Neural cell (in vitro differentiated cells): ENCODE measurements around the gene ALX1. TPM values are rescaled to one million over a fixed set of nuclear protein-coding genes. Genes with fewer than 3 reads are reported as not detected.

Experiments used
- H2AFZ ChIP-seq: fragments of 200-600, 300-800 bp; sonication (generic), shearing (Covaris generic); 2 replicates; pipeline ENCODE4 v1.6.0; 2014; ENCODE audit warnings: low read depth, mild to moderate bottlenecking, antibody characterized with exemption, low read length, moderate library complexity
- H3F3A ChIP-seq: fragments of 200-600 bp; shearing (Covaris generic); 2 replicates; pipeline ENCODE4 v1.6.1; 2016; ENCODE audit warnings: mild to moderate bottlenecking, moderate library complexity, mixed read lengths, antibody characterized with exemption, low read length; ENCODE audit not compliant: insufficient read depth, poor library complexity, severe bottlenecking
- H3K27ac ChIP-seq: fragments of 200-600, 300-800 bp; sonication (generic), shearing (Covaris generic); 2 replicates; pipeline ENCODE4 v1.5.1; 2014; ENCODE audit warnings: mild to moderate bottlenecking, low read length, moderate library complexity
- H3K27me3 ChIP-seq: fragments of 300-800, 200-600 bp; sonication (generic), shearing (Covaris generic); 2 replicates; pipeline ENCODE4 v1.6.0; 2014; ENCODE audit warnings: mild to moderate bottlenecking, low read depth, low read length, moderate library complexity; ENCODE audit not compliant: insufficient read depth
- H3K36me3 ChIP-seq: fragments of 300-800, 200-600 bp; sonication (generic), shearing (Covaris generic); 2 replicates; pipeline ENCODE4 v1.5.1; 2014; ENCODE audit warnings: mild to moderate bottlenecking, antibody characterized with exemption, low read length, moderate library complexity; ENCODE audit not compliant: insufficient read depth
- H3K4me2 ChIP-seq: fragments of 300-800, 200-600 bp; sonication (generic), shearing (Covaris generic); 2 replicates; pipeline ENCODE4 v1.6.0; 2014; ENCODE audit warnings: mild to moderate bottlenecking, low read length
- H3K4me3 ChIP-seq: fragments of 300-800, 200-600 bp; sonication (generic), shearing (Covaris generic); 2 replicates; pipeline ENCODE4 v1.5.1; 2014; ENCODE audit warnings: mild to moderate bottlenecking, low read length, moderate library complexity
- H3K79me2 ChIP-seq: fragments of 200-600 bp; shearing (Covaris generic); replicated peaks from 2 replicates; pipeline ENCODE4 v1.6.0; 2014; ENCODE audit warnings: mild to moderate bottlenecking, low read length, moderate library complexity; ENCODE audit not compliant: insufficient read depth
- H3K9ac ChIP-seq: fragments of 300-800, 200-600 bp; sonication (generic), shearing (Covaris generic); 2 replicates; pipeline ENCODE4 v1.6.1; 2016; ENCODE audit warnings: mild to moderate bottlenecking, low read length, mixed read lengths
- H3K9me2 ChIP-seq: fragments of 200-600 bp; shearing (Covaris generic); 2 replicates; pipeline ENCODE4 v1.6.1; 2016; ENCODE audit warnings: mild to moderate bottlenecking, low read length, mixed read lengths; ENCODE audit not compliant: insufficient read depth
- H3K9me3 ChIP-seq: fragments of 200-600, 300-800 bp; sonication (generic), shearing (Covaris generic); 2 replicates; pipeline ENCODE4 v1.6.1; 2016; ENCODE audit warnings: mild to moderate bottlenecking, mixed run types, low read length, moderate library complexity, mixed read lengths
- H4K20me1 ChIP-seq: fragments of 200-600 bp; shearing (Covaris generic); 2 replicates; pipeline ENCODE4 v1.6.1; 2016; ENCODE audit warnings: mild to moderate bottlenecking, mixed run types; ENCODE audit not compliant: insufficient read depth
- EP300 ChIP-seq: fragments of 450-650 bp; conservative IDR thresholded peaks from 2 replicates; pipeline ENCODE4 v1.6.1; 2014; ENCODE audit warnings: antibody characterized with exemption, mild to moderate bottlenecking, moderate library complexity; ENCODE audit not compliant: poor library complexity, severe bottlenecking
- EZH2 ChIP-seq: fragments of 200-600, 300-800 bp; shearing (Covaris generic), sonication (generic); IDR thresholded peaks from 2 replicates; pipeline ENCODE4 v1.6.1; 2014; ENCODE audit warnings: antibody characterized with exemption, low read length, borderline replicate concordance, mild to moderate bottlenecking; ENCODE audit not compliant: insufficient read depth, poor library complexity, severe bottlenecking
- MXI1 ChIP-seq: fragments of 450-650 bp; conservative IDR thresholded peaks from 2 replicates; pipeline ENCODE4 v1.6.1; 2014; ENCODE audit warnings: antibody characterized with exemption, mild to moderate bottlenecking; ENCODE audit not compliant: poor library complexity, severe bottlenecking
- POLR2AphosphoS5 ChIP-seq: IDR thresholded peaks from 2 replicates; pipeline ENCODE4 v1.6.1; 2012
- RAD21 ChIP-seq: fragments of 450-650 bp; conservative IDR thresholded peaks from 2 replicates; pipeline ENCODE4 v1.6.1; 2014; ENCODE audit warnings: antibody characterized with exemption, mild to moderate bottlenecking, moderate library complexity
- SMC3 ChIP-seq: fragments of 450-650 bp; conservative IDR thresholded peaks from 2 replicates; pipeline ENCODE4 v1.6.1; 2014; ENCODE audit warnings: antibody characterized with exemption, mild to moderate bottlenecking, moderate library complexity; ENCODE audit not compliant: poor library complexity
- TAF1 ChIP-seq: IDR thresholded peaks from 2 replicates; pipeline ENCODE4 v1.6.1; 2012; ENCODE audit warnings: low read depth
- polyA plus RNA-seq: library from polyadenylated mRNA; depleted of rRNA; stranded (reverse); fragments of >200 nt; gene quantifications from 2 replicates; pipeline ENCODE4 v1.2.3, GENCODE V29; 2014
- TF ChIP-seq, protein P1 (sequence below): IDR thresholded peaks from 2 replicates; pipeline ENCODE4 v1.6.1; 2012; ENCODE audit warnings: borderline replicate concordance
- TF ChIP-seq, protein P2 (sequence below): fragments of 450-650 bp; IDR thresholded peaks from 2 replicates; pipeline ENCODE4 v1.5.1; 2014; ENCODE audit warnings: antibody characterized with exemption, mild to moderate bottlenecking, moderate library complexity; ENCODE audit not compliant: poor library complexity, severe bottlenecking

ALX1 gene
- polyA plus RNA-seq, 1 donor from 2014 or later = 0.43 TPM

DNA sequence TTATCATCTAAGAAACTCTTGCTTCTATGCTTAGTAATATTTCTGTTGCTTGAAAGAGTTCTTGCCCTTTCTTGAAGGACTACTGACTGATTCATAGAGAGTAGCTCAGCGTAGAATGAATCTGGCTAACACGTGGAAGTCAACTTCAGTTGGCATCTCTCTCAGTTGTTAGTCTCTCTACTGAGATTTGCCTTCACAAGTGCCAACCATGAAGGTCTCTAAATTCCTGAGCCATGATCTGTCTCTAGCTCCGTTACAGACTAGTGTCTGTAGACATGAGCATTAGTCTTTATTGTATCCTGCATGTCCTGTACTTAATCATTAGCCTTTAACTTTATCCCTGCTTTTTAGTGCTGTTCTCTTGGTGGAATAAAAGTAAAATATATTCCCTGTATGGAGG, 19.1 kb upstream of the ALX1 start:
- Histone ChIP-seq H3K4me3 (no peak overlapping the region), H2AFZ (no peak overlapping the region), H3K9me2 (no peaks in the 10 kb centered on the region), H3K79me2 (no peaks in the 10 kb centered on the region), H3K9me3 (no peaks in the 10 kb centered on the region), H3F3A (no peaks in the 10 kb centered on the region), H3K9ac (no peak overlapping the region), H3K36me3 (no peaks in the 10 kb centered on the region), H3K4me2 (no peak overlapping the region), H3K27ac (no peak overlapping the region), H4K20me1 (no peaks in the 10 kb centered on the region), H3K27me3 (no peaks in the 10 kb centered on the region)
- TF ChIP-seq POLR2AphosphoS5 (no peak), MXI1 (no peak), TAF1 (no peak), RAD21 (no peak), EP300 (no peak), SMC3 (no peak), EZH2 (no peak)
- TF ChIP-seq, protein P1, sequence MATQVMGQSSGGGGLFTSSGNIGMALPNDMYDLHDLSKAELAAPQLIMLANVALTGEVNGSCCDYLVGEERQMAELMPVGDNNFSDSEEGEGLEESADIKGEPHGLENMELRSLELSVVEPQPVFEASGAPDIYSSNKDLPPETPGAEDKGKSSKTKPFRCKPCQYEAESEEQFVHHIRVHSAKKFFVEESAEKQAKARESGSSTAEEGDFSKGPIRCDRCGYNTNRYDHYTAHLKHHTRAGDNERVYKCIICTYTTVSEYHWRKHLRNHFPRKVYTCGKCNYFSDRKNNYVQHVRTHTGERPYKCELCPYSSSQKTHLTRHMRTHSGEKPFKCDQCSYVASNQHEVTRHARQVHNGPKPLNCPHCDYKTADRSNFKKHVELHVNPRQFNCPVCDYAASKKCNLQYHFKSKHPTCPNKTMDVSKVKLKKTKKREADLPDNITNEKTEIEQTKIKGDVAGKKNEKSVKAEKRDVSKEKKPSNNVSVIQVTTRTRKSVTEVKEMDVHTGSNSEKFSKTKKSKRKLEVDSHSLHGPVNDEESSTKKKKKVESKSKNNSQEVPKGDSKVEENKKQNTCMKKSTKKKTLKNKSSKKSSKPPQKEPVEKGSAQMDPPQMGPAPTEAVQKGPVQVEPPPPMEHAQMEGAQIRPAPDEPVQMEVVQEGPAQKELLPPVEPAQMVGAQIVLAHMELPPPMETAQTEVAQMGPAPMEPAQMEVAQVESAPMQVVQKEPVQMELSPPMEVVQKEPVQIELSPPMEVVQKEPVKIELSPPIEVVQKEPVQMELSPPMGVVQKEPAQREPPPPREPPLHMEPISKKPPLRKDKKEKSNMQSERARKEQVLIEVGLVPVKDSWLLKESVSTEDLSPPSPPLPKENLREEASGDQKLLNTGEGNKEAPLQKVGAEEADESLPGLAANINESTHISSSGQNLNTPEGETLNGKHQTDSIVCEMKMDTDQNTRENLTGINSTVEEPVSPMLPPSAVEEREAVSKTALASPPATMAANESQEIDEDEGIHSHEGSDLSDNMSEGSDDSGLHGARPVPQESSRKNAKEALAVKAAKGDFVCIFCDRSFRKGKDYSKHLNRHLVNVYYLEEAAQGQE = no peak
- TF ChIP-seq, protein P2, sequence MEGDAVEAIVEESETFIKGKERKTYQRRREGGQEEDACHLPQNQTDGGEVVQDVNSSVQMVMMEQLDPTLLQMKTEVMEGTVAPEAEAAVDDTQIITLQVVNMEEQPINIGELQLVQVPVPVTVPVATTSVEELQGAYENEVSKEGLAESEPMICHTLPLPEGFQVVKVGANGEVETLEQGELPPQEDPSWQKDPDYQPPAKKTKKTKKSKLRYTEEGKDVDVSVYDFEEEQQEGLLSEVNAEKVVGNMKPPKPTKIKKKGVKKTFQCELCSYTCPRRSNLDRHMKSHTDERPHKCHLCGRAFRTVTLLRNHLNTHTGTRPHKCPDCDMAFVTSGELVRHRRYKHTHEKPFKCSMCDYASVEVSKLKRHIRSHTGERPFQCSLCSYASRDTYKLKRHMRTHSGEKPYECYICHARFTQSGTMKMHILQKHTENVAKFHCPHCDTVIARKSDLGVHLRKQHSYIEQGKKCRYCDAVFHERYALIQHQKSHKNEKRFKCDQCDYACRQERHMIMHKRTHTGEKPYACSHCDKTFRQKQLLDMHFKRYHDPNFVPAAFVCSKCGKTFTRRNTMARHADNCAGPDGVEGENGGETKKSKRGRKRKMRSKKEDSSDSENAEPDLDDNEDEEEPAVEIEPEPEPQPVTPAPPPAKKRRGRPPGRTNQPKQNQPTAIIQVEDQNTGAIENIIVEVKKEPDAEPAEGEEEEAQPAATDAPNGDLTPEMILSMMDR = no peak

DNA sequence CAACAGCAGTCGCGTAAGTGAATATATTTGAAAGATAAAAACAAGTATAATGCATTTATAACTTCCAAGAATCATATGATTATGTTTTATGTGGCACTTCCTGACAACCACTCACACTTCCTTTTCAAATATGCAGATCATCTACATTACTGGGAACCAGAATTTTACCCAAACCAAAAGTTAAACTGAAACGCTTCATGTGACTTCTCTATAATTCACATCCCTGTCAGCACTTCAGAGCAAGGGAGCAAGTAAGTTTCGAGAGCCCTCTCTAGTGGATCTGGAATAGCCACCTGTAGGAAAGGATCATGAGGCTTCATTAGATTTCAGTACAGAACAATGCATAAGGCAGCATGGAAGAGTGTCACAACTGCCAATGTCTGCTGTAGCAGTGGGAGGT, 13.7 kb upstream of the ALX1 start:
- Histone ChIP-seq H3F3A (no peaks in the 10 kb centered on the region), H3K27me3 (peaks cover 12% of the 10 kb centered on the region), H3K4me3 (no peak overlapping the region), H3K9me2 (no peaks in the 10 kb centered on the region), H3K9me3 (no peaks in the 10 kb centered on the region), H3K36me3 (no peaks in the 10 kb centered on the region), H4K20me1 (no peaks in the 10 kb centered on the region), H2AFZ (no peak overlapping the region), H3K9ac (no peak overlapping the region), H3K79me2 (no peaks in the 10 kb centered on the region), H3K27ac (no peak overlapping the region), H3K4me2 (no peak overlapping the region)
- no peak for TF ChIP-seq TAF1
- no peak for TF ChIP-seq MXI1
